HG03571 (cell line): ENCODE results near the gene SLC22A24.
"Not testable (repeated sequence)": the region's sequence is repeated elsewhere in the genome, so short reads cannot be mapped to it uniquely, and the experiment has no call there.

Experiments used
- ATAC-seq: cut with Tn5 transposase; IDR thresholded peaks from one replicate; pipeline ENCODE4 v1.9.1; 2021; ENCODE audit not compliant: unreplicated experiment

The SLC22A24 gene

GRCh38 chr11:63144121-63144520 is at the start of gene SLC22A24:
Gene SLC22A24, minus strand, starts transcription at chr11:63144221. Its CDS starts 442 bp downstream, at chr11:63143779.
- no peak for ATAC-seq

- no peak for ATAC-seq
Observed at GRCh38 chr11:63180536-63180935, 36.5 kb upstream of the SLC22A24 start.

GRCh38 chr11:63179432-63180041 is 35.5 kb upstream of the SLC22A24 start:
- no peak for ATAC-seq

GRCh38 chr11:63177872-63178271 is 33.9 kb upstream of the SLC22A24 start:
- ATAC-seq: no peak

- ATAC-seq: no peak
Observed at GRCh38 chr11:63165706-63166310, 21.8 kb upstream of the SLC22A24 start.

GRCh38 chr11:63155794-63156193 is 11.8 kb upstream of the SLC22A24 start:
- ATAC-seq: no peak

GRCh38 chr11:63146581-63146980 is 2.6 kb upstream of the SLC22A24 start:
- no peak for ATAC-seq

GRCh38 chr11:63142459-63142858 is 1.6 kb downstream of the SLC22A24 start:
- no peak for ATAC-seq

- ATAC-seq: no peak
Observed at GRCh38 chr11:63132985-63133775, 10.8 kb downstream of the SLC22A24 start.

GRCh38 chr11:63099555-63099954 is 44.5 kb downstream of the SLC22A24 start:
- no peak for ATAC-seq

- no peak for ATAC-seq
Observed at GRCh38 chr11:63080682-63081081, 63.3 kb downstream of the SLC22A24 start.

GRCh38 chr11:63046203-63046602 is 97.8 kb downstream of the SLC22A24 start:
- ATAC-seq: not testable (repeated sequence)

- no peak for ATAC-seq
Observed at GRCh38 chr11:63042596-63042995, 101.4 kb downstream of the SLC22A24 start.

- no peak for ATAC-seq
Observed at GRCh38 chr11:63032457-63032856, 111.6 kb downstream of the SLC22A24 start.
